K562 (cell line): ENCODE measurements around the gene CCDC158.

Experiments used
- EZH2 ChIP-seq: IDR thresholded peaks from 2 replicates; pipeline ENCODE4 v1.6.1; 2012; ENCODE audit warnings: low read depth, mild to moderate bottlenecking, inconsistent platforms, low read length, borderline replicate concordance
- FOSL1 ChIP-seq: fragments of 200-800 bp; sonication (Bioruptor generic); conservative IDR thresholded peaks from 2 replicates; pipeline ENCODE4 v1.6.1; 2016; ENCODE audit warnings: missing genetic modification characterization, missing compliant biosample characterization
- JUND ChIP-seq, 2 experiments: IDR thresholded peaks; 2 replicates in 1 of 2; 3 replicates in 1 of 2; pipeline ENCODE4 v1.6.1; 2011; ENCODE audit warnings: borderline replicate concordance in 2 of 2, low read depth in 2 of 2, low read length in 2 of 2, improper control_type of control experiment in 1 of 2, missing biosample characterization in 1 of 2, missing genetic modification characterization in 1 of 2, missing genetic modification reagents in 1 of 2
- KAT7 ChIP-seq: sonication (generic); formaldehyde crosslinking; IDR thresholded peaks from 2 replicates; pipeline ENCODE4 v1.8.0; 2022; ENCODE audit warnings: missing genetic modification reagents, mild to moderate bottlenecking, borderline replicate concordance
- MTA2 ChIP-seq: fragments of 450-650 bp; IDR thresholded peaks from 2 replicates; pipeline ENCODE4 v1.6.1; 2016; ENCODE audit warnings: low read depth
- ZC3H4 ChIP-seq: sonication (generic); formaldehyde crosslinking; IDR thresholded peaks from 2 replicates; pipeline ENCODE4 v1.9.0; 2021; ENCODE audit warnings: missing genetic modification reagents, borderline replicate concordance
- ZZZ3 ChIP-seq: fragments of 450-650 bp; IDR thresholded peaks from 2 replicates; pipeline ENCODE4 v1.6.1; 2016; ENCODE audit warnings: antibody characterized with exemption, mild to moderate bottlenecking, moderate library complexity

GRCh38 chr4:76272999-76273398 lies 147.9 kb downstream of the CCDC158 start:
- TF ChIP-seq ZZZ3 (no peak), ZC3H4 (CRISPR knock-in tag) (no peak), KAT7 (CRISPR knock-in tag) (no peak), FOSL1 (peak; percentile 40; the same call in 1 of the 2 replicates), MTA2 (no peak), JUND (IDR thresholded peaks at IDR 0.05; ENCODE audit: borderline replicate concordance, low read depth, low read length) (no peak), JUND (tag; IDR thresholded peaks at IDR 0.05; ENCODE audit: borderline replicate concordance, low read depth, low read length) (no peak), EZH2 (no peak)
